Measurements from ENCODE around the gene DNAJB5.

DNA sequence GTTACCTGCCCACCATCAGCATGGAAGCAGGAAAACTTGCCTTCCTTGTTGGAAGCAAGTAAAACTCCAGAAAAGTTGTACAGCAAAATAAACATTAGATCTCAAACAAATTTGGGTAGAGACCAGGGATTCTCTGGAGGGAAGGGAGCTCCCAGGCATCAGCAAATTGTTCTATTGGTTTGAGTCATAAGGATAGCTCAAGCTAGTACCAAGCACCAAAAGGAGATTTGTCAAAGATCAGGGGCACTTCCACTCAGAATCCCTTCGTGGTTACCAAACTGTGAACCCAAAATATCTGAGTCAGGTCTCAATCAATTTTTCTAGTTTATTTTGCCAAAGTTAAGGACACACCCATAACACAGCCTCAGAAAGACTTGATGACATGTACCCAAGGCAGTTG, 37.8 kb downstream of the DNAJB5 start:
- TF ChIP-seq, protein P1, sequence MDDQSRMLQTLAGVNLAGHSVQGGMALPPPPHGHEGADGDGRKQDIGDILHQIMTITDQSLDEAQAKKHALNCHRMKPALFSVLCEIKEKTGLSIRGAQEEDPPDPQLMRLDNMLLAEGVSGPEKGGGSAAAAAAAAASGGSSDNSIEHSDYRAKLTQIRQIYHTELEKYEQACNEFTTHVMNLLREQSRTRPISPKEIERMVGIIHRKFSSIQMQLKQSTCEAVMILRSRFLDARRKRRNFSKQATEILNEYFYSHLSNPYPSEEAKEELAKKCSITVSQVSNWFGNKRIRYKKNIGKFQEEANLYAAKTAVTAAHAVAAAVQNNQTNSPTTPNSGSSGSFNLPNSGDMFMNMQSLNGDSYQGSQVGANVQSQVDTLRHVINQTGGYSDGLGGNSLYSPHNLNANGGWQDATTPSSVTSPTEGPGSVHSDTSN (IDR thresholded peaks at IDR 0.05), result no peak
- TF ChIP-seq, protein P2, sequence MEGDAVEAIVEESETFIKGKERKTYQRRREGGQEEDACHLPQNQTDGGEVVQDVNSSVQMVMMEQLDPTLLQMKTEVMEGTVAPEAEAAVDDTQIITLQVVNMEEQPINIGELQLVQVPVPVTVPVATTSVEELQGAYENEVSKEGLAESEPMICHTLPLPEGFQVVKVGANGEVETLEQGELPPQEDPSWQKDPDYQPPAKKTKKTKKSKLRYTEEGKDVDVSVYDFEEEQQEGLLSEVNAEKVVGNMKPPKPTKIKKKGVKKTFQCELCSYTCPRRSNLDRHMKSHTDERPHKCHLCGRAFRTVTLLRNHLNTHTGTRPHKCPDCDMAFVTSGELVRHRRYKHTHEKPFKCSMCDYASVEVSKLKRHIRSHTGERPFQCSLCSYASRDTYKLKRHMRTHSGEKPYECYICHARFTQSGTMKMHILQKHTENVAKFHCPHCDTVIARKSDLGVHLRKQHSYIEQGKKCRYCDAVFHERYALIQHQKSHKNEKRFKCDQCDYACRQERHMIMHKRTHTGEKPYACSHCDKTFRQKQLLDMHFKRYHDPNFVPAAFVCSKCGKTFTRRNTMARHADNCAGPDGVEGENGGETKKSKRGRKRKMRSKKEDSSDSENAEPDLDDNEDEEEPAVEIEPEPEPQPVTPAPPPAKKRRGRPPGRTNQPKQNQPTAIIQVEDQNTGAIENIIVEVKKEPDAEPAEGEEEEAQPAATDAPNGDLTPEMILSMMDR (IDR thresholded peaks at IDR 0.05), result no peak
- TF ChIP-seq USF2 (IDR thresholded peaks at IDR 0.05; ENCODE audit: borderline replicate concordance, low read depth, low read length), result no peak
- TF ChIP-seq REST (IDR thresholded peaks at IDR 0.05; ENCODE audit: low read depth, low read length), result no peak
- no peak for TF ChIP-seq RAD21 (IDR thresholded peaks at IDR 0.05; ENCODE audit: low read length)
- TF ChIP-seq POLR2AphosphoS5 (IDR thresholded peaks at IDR 0.05; ENCODE audit: low read depth, low read length), result no peak
- no peak for TF ChIP-seq EP300 (IDR thresholded peaks at IDR 0.05; ENCODE audit: borderline replicate concordance in 1 of 2, low read depth in 1 of 2, low read length in 1 of 2)
- TF ChIP-seq SIN3A (IDR thresholded peaks at IDR 0.05; ENCODE audit: borderline replicate concordance, low read depth, low read length), result no peak
- TF ChIP-seq, protein P3, sequence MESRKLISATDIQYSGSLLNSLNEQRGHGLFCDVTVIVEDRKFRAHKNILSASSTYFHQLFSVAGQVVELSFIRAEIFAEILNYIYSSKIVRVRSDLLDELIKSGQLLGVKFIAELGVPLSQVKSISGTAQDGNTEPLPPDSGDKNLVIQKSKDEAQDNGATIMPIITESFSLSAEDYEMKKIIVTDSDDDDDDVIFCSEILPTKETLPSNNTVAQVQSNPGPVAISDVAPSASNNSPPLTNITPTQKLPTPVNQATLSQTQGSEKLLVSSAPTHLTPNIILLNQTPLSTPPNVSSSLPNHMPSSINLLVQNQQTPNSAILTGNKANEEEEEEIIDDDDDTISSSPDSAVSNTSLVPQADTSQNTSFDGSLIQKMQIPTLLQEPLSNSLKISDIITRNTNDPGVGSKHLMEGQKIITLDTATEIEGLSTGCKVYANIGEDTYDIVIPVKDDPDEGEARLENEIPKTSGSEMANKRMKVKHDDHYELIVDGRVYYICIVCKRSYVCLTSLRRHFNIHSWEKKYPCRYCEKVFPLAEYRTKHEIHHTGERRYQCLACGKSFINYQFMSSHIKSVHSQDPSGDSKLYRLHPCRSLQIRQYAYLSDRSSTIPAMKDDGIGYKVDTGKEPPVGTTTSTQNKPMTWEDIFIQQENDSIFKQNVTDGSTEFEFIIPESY (IDR thresholded peaks at IDR 0.05; ENCODE audit: borderline replicate concordance, low read depth), result no peak
- no peak for TF ChIP-seq JUND (IDR thresholded peaks at IDR 0.05)
- TF ChIP-seq RFX5 (IDR thresholded peaks at IDR 0.05; ENCODE audit: low read length), result no peak
